Measurements from ENCODE around the gene ZFP82. TPM values are rescaled to one million over a fixed set of nuclear protein-coding genes. Genes with fewer than 3 reads are reported as not detected.
A peak's percentile ranks its signal among the peaks of the same experiment; 100 is the strongest.

The ZFP82 gene
- total and polyA plus RNA-seq, 2 donors (not counting 1 experiment from before 2014, with no cell fraction given), result 5.6 to 9.2 TPM

- Histone ChIP-seq H3K79me2 (ENCODE audit: control insufficient read depth, insufficient read depth, low read length) (peaks cover 10% of the 10 kb centered on the region), H4K20me1 (ENCODE audit: control insufficient read depth, extremely low read depth, insufficient read depth, low read length) (no peaks in the 10 kb centered on the region), H3K36me3 (ENCODE audit: control insufficient read depth, insufficient read depth, low read length) (no peaks in the 10 kb centered on the region), H3K27ac (ENCODE audit: insufficient read depth, low read length) (peak overlapping the region; percentile 86), H2AFZ (ENCODE audit: low read length) (peak overlapping the region; percentile 86), H3K27me3 (ENCODE audit: control insufficient read depth, insufficient read depth, low read length) (no peaks in the 10 kb centered on the region), H3K9me3 (ENCODE audit: control insufficient read depth, insufficient read depth, low read depth, low read length) (no peaks in the 10 kb centered on the region), H3K4me3 (replicated peaks in 1 of 4; ENCODE audit: control extremely low read depth in 1 of 4, insufficient read depth in 1 of 4, low read depth in 3 of 4, low read length in 4 of 4) (peak overlapping the region; percentile 55 to 79 (median 63)), H3K9ac (ENCODE audit: insufficient read depth, low read length) (peak overlapping the region; percentile 73), H3K4me1 (ENCODE audit: control insufficient read depth, extremely low read depth, insufficient read depth, low read length) (no peaks in the 10 kb centered on the region), H3K4me2 (ENCODE audit: extremely low read depth, insufficient read depth, low read length) (peak overlapping the region; percentile 77)
- no peak for TF ChIP-seq CTCF (conservative IDR thresholded peaks at IDR 0.05 in 1 of 2, IDR thresholded peaks at IDR 0.05 in 1 of 2; ENCODE audit: low read depth in 1 of 2, low read length in 2 of 2)
- no peak for TF ChIP-seq EZH2 (IDR thresholded peaks at IDR 0.05; ENCODE audit: low read length, missing control alignments)
- no peak for DNase-seq (ENCODE audit: low read depth in 2 of 2)
Observed at GRCh38 chr19:36417752-36418286, 625 bp downstream of the ZFP82 start.

GRCh38 chr19:36409841-36410240, 8.6 kb downstream of the ZFP82 start:
- no peak overlapping the region for H3K9ac ChIP-seq (ENCODE audit: insufficient read depth, low read length)
- no peaks in the 10 kb centered on the region for H3K27me3 ChIP-seq (ENCODE audit: control insufficient read depth, insufficient read depth, low read length)
- H3K27ac ChIP-seq (ENCODE audit: insufficient read depth, low read length), result no peak overlapping the region
- H3K79me2 ChIP-seq (ENCODE audit: control insufficient read depth, insufficient read depth, low read length), result no peaks in the 10 kb centered on the region
- H2AFZ ChIP-seq (ENCODE audit: low read length), result no peak overlapping the region
- H3K4me2 ChIP-seq (ENCODE audit: extremely low read depth, insufficient read depth, low read length), result no peak overlapping the region
- peak in 1 of 2 donors; percentile 73 for DNase-seq (ENCODE audit: low read depth in 2 of 2)
- H3K4me1 ChIP-seq (ENCODE audit: control insufficient read depth, extremely low read depth, insufficient read depth, low read length), result no peaks in the 10 kb centered on the region
- H3K9me3 ChIP-seq (ENCODE audit: control insufficient read depth, insufficient read depth, low read depth, low read length), result no peaks in the 10 kb centered on the region
- H4K20me1 ChIP-seq (ENCODE audit: control insufficient read depth, extremely low read depth, insufficient read depth, low read length), result no peaks in the 10 kb centered on the region
- H3K4me3 ChIP-seq (replicated peaks in 1 of 4; ENCODE audit: control extremely low read depth in 1 of 4, insufficient read depth in 1 of 4, low read depth in 3 of 4, low read length in 4 of 4), result no peak overlapping the region
- H3K36me3 ChIP-seq (ENCODE audit: control insufficient read depth, insufficient read depth, low read length), result peaks cover 6% of the 10 kb centered on the region
- TF ChIP-seq CTCF (conservative IDR thresholded peaks at IDR 0.05 in 1 of 2, IDR thresholded peaks at IDR 0.05 in 1 of 2; ENCODE audit: low read depth in 1 of 2, low read length in 2 of 2), result no peak
- no peak for TF ChIP-seq EZH2 (IDR thresholded peaks at IDR 0.05; ENCODE audit: low read length, missing control alignments)

- Histone ChIP-seq H3K4me2 (ENCODE audit: extremely low read depth, insufficient read depth, low read length) (no peak overlapping the region), H3K27ac (ENCODE audit: insufficient read depth, low read length) (no peak overlapping the region), H4K20me1 (ENCODE audit: control insufficient read depth, extremely low read depth, insufficient read depth, low read length) (no peaks in the 10 kb centered on the region), H3K4me3 (replicated peaks in 1 of 4; ENCODE audit: control extremely low read depth in 1 of 4, insufficient read depth in 1 of 4, low read depth in 3 of 4, low read length in 4 of 4) (no peak overlapping the region), H3K79me2 (ENCODE audit: control insufficient read depth, insufficient read depth, low read length) (no peaks in the 10 kb centered on the region), H3K9me3 (ENCODE audit: control insufficient read depth, insufficient read depth, low read depth, low read length) (no peaks in the 10 kb centered on the region), H3K27me3 (ENCODE audit: control insufficient read depth, insufficient read depth, low read length) (no peaks in the 10 kb centered on the region), H2AFZ (ENCODE audit: low read length) (no peak overlapping the region), H3K4me1 (ENCODE audit: control insufficient read depth, extremely low read depth, insufficient read depth, low read length) (no peaks in the 10 kb centered on the region), H3K9ac (ENCODE audit: insufficient read depth, low read length) (no peak overlapping the region), H3K36me3 (ENCODE audit: control insufficient read depth, insufficient read depth, low read length) (peaks cover 8% of the 10 kb centered on the region)
- TF ChIP-seq CTCF (conservative IDR thresholded peaks at IDR 0.05 in 1 of 2, IDR thresholded peaks at IDR 0.05 in 1 of 2; ENCODE audit: low read depth in 1 of 2, low read length in 2 of 2) (no peak), EZH2 (IDR thresholded peaks at IDR 0.05; ENCODE audit: low read length, missing control alignments) (no peak)
- DNase-seq (ENCODE audit: low read depth in 2 of 2), result no peak
Observed at GRCh38 chr19:36408101-36408500, 10.3 kb downstream of the ZFP82 start.
